Upper lobe of right lung (tissue), 1 donor: ENCODE measurements around the gene PEPD. TPM values are rescaled to one million over a fixed set of nuclear protein-coding genes. Genes with fewer than 3 reads are reported as not detected.

ENCODE experiments used
- ATAC-seq: fragments of 200-7000 bp; cut with Tn5 transposase; one replicate; pipeline ENCODE4 v1.9.1; 2020; ENCODE audit warnings: mild to moderate bottlenecking, moderate library complexity
- DNase-seq: peaks from one replicate; pipeline ENCODE4 v3.0.0-alpha.2; 2020
- H3K27ac ChIP-seq: fragments of 200-600 bp; one replicate; pipeline ENCODE4 v1.8.0; 2022
- H3K27me3 ChIP-seq: fragments of 200-600 bp; one replicate; pipeline ENCODE4 v1.8.0; 2022; ENCODE audit warnings: mild to moderate bottlenecking
- H3K36me3 ChIP-seq: fragments of 200-600 bp; one replicate; pipeline ENCODE4 v1.8.0; 2022
- H3K4me1 ChIP-seq: fragments of 200-600 bp; one replicate; pipeline ENCODE4 v1.8.0; 2022
- H3K4me3 ChIP-seq: fragments of 200-600 bp; one replicate; pipeline ENCODE4 v1.8.0; 2022; ENCODE audit warnings: mild to moderate bottlenecking
- H3K9me3 ChIP-seq: fragments of 200-600 bp; one replicate; pipeline ENCODE4 v1.8.0; 2022
- intact Hi-C: fragments of 100-400 bp; cut with DNase I; formaldehyde crosslinking; loops from one replicate; pipeline ENCODE4 v1.11.0; 2022
- total RNA-seq: library from RNA; stranded (reverse); fragmentation: NEBNext Ultra II Directional; extraction: Animal tissue kit (Norgen Biotek cat#: 25700); gene quantifications from one replicate; pipeline ENCODE4 v1.2.1, GENCODE V29; 2021
- TF ChIP-seq, protein P1 (sequence below): fragments of 200-600 bp; IDR thresholded peaks from one replicate; pipeline ENCODE4 v1.8.0; 2022; ENCODE audit warnings: antibody characterized with exemption
- donor health status: DM: no; HTN: yes; CAD: no; lungs with severe emphysema.

Gene PEPD
- total RNA-seq, 1 donor from 2014 or later = 78.4 TPM

DNA sequence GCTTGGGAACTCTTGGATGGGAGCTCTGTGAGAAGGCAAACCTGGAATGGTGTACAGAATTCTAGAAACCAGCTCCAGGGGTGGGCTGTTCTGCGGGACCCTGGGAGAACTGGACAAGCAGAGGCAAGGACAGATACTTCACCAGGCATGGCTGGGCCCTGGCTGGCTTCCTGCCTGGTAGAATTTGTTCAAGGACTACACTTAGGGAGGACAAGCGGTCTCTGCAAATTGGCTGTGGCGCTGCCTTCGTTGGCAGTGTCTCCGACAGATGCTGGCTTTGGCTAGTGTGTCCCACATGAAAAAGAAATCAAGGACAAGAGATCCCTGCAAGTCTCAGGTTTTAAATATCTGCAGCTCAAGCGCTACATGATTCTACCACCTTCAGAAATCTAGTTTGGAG lies 135.6 kb downstream of the PEPD start:
- no peaks in the 10 kb centered on the region for H3K9me3 ChIP-seq
- peaks cover 27% of the 10 kb centered on the region for H3K4me1 ChIP-seq
- ATAC-seq (no peak), DNase-seq (no peak)
- no peaks in the 10 kb centered on the region for H3K27me3 ChIP-seq
- no peak overlapping the region for H3K27ac ChIP-seq
- TF ChIP-seq, protein P1, sequence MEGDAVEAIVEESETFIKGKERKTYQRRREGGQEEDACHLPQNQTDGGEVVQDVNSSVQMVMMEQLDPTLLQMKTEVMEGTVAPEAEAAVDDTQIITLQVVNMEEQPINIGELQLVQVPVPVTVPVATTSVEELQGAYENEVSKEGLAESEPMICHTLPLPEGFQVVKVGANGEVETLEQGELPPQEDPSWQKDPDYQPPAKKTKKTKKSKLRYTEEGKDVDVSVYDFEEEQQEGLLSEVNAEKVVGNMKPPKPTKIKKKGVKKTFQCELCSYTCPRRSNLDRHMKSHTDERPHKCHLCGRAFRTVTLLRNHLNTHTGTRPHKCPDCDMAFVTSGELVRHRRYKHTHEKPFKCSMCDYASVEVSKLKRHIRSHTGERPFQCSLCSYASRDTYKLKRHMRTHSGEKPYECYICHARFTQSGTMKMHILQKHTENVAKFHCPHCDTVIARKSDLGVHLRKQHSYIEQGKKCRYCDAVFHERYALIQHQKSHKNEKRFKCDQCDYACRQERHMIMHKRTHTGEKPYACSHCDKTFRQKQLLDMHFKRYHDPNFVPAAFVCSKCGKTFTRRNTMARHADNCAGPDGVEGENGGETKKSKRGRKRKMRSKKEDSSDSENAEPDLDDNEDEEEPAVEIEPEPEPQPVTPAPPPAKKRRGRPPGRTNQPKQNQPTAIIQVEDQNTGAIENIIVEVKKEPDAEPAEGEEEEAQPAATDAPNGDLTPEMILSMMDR = no peak
- H3K36me3 ChIP-seq = peaks cover 18% of the 10 kb centered on the region
- intact Hi-C loops = no loop called here
- H3K4me3 ChIP-seq = no peak overlapping the region

DNA sequence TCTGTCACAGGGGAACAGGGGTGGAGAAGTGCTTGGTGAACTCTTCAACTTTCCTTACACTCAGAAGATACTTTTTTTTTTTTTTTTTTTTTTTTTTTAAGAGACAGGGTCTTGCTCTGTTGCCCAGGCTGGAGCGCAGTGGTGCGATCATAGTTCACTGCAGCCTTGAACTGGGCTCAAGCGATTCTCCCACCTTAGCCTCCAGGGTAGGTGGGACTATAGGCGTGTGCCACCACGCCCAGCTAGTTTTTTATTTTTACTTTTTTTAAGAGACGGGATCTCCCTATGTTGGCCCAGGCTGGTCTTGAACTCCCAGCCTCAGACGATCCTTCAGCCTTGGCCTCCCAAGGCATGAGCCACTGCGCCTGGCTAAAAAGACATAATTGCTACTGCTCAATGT lies 136.6 kb downstream of the PEPD start:
- Histone ChIP-seq H3K36me3 (peaks cover 25% of the 10 kb centered on the region), H3K4me1 (peaks cover 18% of the 10 kb centered on the region), H3K27me3 (no peaks in the 10 kb centered on the region), H3K9me3 (no peaks in the 10 kb centered on the region), H3K4me3 (no peak overlapping the region), H3K27ac (no peak overlapping the region)
- TF ChIP-seq, protein P1 = no peak
- intact Hi-C loops = no loop called here
- DNase-seq = no peak
- no peak for ATAC-seq

DNA sequence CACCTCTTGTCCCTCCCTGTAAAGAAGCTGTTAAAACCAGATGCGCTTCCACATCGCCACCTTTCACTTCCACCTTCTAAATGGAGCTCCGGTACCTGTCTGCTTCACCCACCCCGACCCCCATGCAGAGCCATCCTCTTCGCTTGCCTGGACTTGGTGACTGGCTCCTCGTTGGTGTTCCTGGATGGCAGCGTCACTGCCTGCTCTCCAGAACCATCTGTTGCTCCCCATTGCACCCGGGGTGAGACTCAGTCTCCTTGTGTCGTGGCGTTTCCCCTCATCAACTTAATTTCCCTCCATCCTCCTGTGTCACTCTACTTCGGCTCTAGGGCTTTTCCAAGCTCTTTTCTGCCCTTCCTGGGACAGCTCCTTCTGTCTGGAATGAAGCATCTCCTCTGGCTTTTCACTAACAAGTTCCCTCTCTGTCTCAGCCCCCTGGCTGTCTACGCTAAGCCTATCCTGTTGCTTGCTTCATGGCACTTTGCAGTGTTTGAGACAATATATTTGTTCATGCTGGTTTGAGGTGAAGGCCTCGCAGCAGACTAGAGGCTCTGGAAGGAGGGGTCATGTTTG lies 137.8 kb downstream of the PEPD start:
- H3K4me1 ChIP-seq = peaks cover 6% of the 10 kb centered on the region
- DNase-seq = no peak
- no peak for ATAC-seq
- H3K4me3 ChIP-seq = no peak overlapping the region
- peaks cover 37% of the 10 kb centered on the region for H3K36me3 ChIP-seq
- no peaks in the 10 kb centered on the region for H3K27me3 ChIP-seq
- no peak overlapping the region for H3K27ac ChIP-seq
- intact Hi-C loops = no loop called here
- H3K9me3 ChIP-seq = no peaks in the 10 kb centered on the region
- TF ChIP-seq, protein P1 = no peak

DNA sequence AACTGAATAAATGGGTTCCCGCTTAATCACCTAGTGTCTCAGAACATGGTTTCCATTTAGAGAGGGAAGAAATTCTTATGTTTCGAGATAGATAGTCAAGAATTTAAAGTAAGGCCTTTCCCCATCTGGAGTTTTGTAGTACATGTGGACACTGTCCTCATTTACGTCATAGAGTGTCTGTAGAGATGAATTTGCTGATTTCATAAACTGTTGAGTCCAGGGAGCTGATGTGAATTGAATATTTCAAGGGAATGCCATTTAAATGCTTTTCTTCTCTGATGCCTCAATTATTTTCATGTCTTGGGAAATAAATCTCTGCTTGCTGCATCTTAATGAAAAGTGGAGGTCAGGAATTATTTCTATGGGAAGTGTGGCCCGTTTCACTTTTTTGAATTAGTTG lies 138.6 kb downstream of the PEPD start:
- no peak overlapping the region for H3K27ac ChIP-seq
- ATAC-seq (no peak), DNase-seq (no peak)
- intact Hi-C loops = no loop called here
- no peaks in the 10 kb centered on the region for H3K27me3 ChIP-seq
- no peaks in the 10 kb centered on the region for H3K9me3 ChIP-seq
- peaks cover 39% of the 10 kb centered on the region for H3K36me3 ChIP-seq
- H3K4me3 ChIP-seq = no peak overlapping the region
- TF ChIP-seq, protein P1 = no peak
- H3K4me1 ChIP-seq = no peaks in the 10 kb centered on the region

DNA sequence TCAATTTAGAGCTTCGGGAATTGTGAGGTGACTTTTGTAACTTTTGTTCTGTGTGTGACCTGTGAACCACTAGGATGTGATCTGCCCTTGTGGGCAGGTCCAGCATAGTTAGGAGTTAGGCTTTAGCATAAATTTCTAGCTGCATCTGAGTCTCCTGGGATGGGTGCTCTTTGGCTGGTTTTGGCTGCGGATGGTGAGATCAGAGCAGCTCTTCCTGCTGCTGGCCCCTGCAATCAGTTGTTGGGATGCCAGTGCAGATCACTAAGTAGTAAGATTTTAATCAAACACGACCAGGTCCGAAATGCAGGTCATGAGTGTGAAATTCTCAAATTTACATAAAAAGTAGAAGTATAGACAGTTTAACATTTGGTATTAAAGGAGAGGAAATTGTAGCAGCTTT lies 139.6 kb downstream of the PEPD start:
- Histone ChIP-seq H3K4me1 (peaks cover 4% of the 10 kb centered on the region), H3K27me3 (no peaks in the 10 kb centered on the region), H3K36me3 (peaks cover 29% of the 10 kb centered on the region), H3K4me3 (no peak overlapping the region), H3K9me3 (no peaks in the 10 kb centered on the region), H3K27ac (no peak overlapping the region)
- intact Hi-C loops = no loop called here
- no peak for ATAC-seq
- TF ChIP-seq, protein P1 = no peak
- no peak for DNase-seq

DNA sequence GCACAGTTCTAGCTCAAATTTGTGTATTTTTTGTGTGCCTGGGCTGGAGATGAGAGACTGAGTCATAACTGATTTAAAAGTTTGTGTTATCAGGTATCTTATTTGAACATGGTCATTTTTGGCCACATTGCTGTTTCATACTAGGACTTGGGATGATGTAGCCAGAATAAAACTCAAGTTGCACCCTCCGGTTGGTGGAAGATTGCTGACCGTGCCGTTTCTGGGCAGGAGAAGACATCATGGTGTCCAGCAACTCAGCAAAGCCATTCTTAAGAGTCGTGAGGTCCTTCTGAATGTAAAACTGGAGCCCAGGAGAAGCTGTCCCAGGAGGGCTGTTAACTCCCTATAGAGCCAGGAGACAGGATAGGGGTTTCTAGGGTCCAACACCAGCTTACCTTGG lies 140.5 kb downstream of the PEPD start:
- ATAC-seq = no peak
- TF ChIP-seq, protein P1 = no peak
- intact Hi-C loops = no loop called here

More for the DNA sequence above, 140.5 kb downstream of the PEPD start:
- Histone ChIP-seq H3K36me3 (peaks cover 25% of the 10 kb centered on the region), H3K4me1 (peaks cover 13% of the 10 kb centered on the region), H3K27me3 (no peaks in the 10 kb centered on the region), H3K9me3 (no peaks in the 10 kb centered on the region), H3K27ac (no peak overlapping the region), H3K4me3 (no peak overlapping the region)
- no peak for DNase-seq
